HL-60 (cell line): ENCODE data around the gene MAGI3.

Experiments
- GABPA ChIP-seq: IDR thresholded peaks from 2 replicates; pipeline ENCODE4 v1.6.1; 2012; ENCODE audit warnings: low read depth
- POLR2AphosphoS5 ChIP-seq: IDR thresholded peaks from 2 replicates; pipeline ENCODE4 v1.6.1; 2012; ENCODE audit warnings: low read depth
- SPI1 ChIP-seq: IDR thresholded peaks from 2 replicates; pipeline ENCODE4 v1.6.1; 2012; ENCODE audit warnings: low read depth, mild to moderate bottlenecking, borderline replicate concordance
- TF ChIP-seq, protein P1 (sequence below): IDR thresholded peaks from one replicate; pipeline ENCODE4 v1.5.1; 2011; ENCODE audit warnings: low read length, control low read depth, inconsistent platforms; ENCODE audit not compliant: insufficient read depth
- TF ChIP-seq, protein P2 (sequence below): IDR thresholded peaks from 2 replicates; pipeline ENCODE4 v1.6.1; 2012; ENCODE audit warnings: low read depth; ENCODE audit not compliant: insufficient replicate concordance

DNA sequence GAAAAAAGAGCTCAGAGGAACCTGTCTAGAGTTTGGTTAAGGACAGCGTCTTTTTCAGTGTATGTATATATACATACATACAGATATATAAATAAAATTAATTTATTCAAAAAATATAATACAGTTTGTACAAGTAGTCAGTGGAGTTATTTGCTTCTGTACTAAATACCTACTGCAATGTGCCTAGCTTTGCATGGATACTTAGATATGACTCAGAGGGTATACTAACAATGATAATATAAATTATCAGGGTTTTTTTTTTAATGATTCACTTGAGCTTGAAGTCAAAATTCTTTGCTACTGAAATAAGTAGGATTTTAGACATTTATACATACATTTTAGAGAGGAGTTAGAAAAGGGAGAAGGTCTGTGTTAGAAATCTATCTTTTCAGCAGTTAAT lies 251.1 kb downstream of the MAGI3 start:
- TF ChIP-seq, protein P1, sequence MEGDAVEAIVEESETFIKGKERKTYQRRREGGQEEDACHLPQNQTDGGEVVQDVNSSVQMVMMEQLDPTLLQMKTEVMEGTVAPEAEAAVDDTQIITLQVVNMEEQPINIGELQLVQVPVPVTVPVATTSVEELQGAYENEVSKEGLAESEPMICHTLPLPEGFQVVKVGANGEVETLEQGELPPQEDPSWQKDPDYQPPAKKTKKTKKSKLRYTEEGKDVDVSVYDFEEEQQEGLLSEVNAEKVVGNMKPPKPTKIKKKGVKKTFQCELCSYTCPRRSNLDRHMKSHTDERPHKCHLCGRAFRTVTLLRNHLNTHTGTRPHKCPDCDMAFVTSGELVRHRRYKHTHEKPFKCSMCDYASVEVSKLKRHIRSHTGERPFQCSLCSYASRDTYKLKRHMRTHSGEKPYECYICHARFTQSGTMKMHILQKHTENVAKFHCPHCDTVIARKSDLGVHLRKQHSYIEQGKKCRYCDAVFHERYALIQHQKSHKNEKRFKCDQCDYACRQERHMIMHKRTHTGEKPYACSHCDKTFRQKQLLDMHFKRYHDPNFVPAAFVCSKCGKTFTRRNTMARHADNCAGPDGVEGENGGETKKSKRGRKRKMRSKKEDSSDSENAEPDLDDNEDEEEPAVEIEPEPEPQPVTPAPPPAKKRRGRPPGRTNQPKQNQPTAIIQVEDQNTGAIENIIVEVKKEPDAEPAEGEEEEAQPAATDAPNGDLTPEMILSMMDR, result no peak
- TF ChIP-seq POLR2AphosphoS5, result no peak
- TF ChIP-seq, protein P2, sequence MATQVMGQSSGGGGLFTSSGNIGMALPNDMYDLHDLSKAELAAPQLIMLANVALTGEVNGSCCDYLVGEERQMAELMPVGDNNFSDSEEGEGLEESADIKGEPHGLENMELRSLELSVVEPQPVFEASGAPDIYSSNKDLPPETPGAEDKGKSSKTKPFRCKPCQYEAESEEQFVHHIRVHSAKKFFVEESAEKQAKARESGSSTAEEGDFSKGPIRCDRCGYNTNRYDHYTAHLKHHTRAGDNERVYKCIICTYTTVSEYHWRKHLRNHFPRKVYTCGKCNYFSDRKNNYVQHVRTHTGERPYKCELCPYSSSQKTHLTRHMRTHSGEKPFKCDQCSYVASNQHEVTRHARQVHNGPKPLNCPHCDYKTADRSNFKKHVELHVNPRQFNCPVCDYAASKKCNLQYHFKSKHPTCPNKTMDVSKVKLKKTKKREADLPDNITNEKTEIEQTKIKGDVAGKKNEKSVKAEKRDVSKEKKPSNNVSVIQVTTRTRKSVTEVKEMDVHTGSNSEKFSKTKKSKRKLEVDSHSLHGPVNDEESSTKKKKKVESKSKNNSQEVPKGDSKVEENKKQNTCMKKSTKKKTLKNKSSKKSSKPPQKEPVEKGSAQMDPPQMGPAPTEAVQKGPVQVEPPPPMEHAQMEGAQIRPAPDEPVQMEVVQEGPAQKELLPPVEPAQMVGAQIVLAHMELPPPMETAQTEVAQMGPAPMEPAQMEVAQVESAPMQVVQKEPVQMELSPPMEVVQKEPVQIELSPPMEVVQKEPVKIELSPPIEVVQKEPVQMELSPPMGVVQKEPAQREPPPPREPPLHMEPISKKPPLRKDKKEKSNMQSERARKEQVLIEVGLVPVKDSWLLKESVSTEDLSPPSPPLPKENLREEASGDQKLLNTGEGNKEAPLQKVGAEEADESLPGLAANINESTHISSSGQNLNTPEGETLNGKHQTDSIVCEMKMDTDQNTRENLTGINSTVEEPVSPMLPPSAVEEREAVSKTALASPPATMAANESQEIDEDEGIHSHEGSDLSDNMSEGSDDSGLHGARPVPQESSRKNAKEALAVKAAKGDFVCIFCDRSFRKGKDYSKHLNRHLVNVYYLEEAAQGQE, result no peak
- TF ChIP-seq SPI1, result no peak
- no peak for TF ChIP-seq GABPA
